GM21515 (cell line): ENCODE measurements around the gene CIAO1.
"Not testable (repeated sequence)": the region's sequence is repeated elsewhere in the genome, so short reads cannot be mapped to it uniquely, and the experiment has no call there.

Source experiments
- ATAC-seq: cut with Tn5 transposase; IDR thresholded peaks from one replicate; pipeline ENCODE4 v1.9.1; 2021; ENCODE audit not compliant: unreplicated experiment

The CIAO1 gene

GRCh38 chr2:96274355-96275056 is 8.5 kb downstream of the CIAO1 start:
- ATAC-seq = no peak

GRCh38 chr2:96276787-96277499 is 10.9 kb downstream of the CIAO1 start:
- no peak for ATAC-seq

GRCh38 chr2:96287273-96287856 is 21.3 kb downstream of the CIAO1 start:
- ATAC-seq = no peak

- ATAC-seq = no peak
Observed at GRCh38 chr2:96291751-96292150, 25.7 kb downstream of the CIAO1 start.

GRCh38 chr2:96294271-96294670 is 28.2 kb downstream of the CIAO1 start:
- not testable (repeated sequence) for ATAC-seq

GRCh38 chr2:96296925-96297324 is 30.9 kb downstream of the CIAO1 start:
- no peak for ATAC-seq

- ATAC-seq = no peak
Observed at GRCh38 chr2:96301865-96302264, 35.8 kb downstream of the CIAO1 start.

- peak; percentile 2 for ATAC-seq
Observed at GRCh38 chr2:96304606-96305005, 38.6 kb downstream of the CIAO1 start.

- peak; percentile 89 for ATAC-seq
Observed at GRCh38 chr2:96305091-96305978, 39.3 kb downstream of the CIAO1 start, which contains the start of gene SNRNP200. SNRNP200 (minus strand) TSS chr2:96305546; CDS start chr2:96305437, 109 bp downstream.

GRCh38 chr2:96305979-96306308 is 39.9 kb downstream of the CIAO1 start:
- no peak for ATAC-seq

- no peak for ATAC-seq
Observed at GRCh38 chr2:96306370-96306769, 40.3 kb downstream of the CIAO1 start.

- no peak for ATAC-seq
Observed at GRCh38 chr2:96308248-96308647, 42.2 kb downstream of the CIAO1 start.

GRCh38 chr2:96315005-96315399 is 49.0 kb downstream of the CIAO1 start:
- ATAC-seq = no peak

- no peak for ATAC-seq
Observed at GRCh38 chr2:96315400-96316071, 49.5 kb downstream of the CIAO1 start.

- ATAC-seq = no peak
Observed at GRCh38 chr2:96316999-96317398, 51.0 kb downstream of the CIAO1 start.

GRCh38 chr2:96317584-96317997 is 51.6 kb downstream of the CIAO1 start:
- ATAC-seq = no peak

- ATAC-seq = no peak
Observed at GRCh38 chr2:96318723-96319122, 52.7 kb downstream of the CIAO1 start.

- ATAC-seq = no peak
Observed at GRCh38 chr2:96319396-96319795, 53.4 kb downstream of the CIAO1 start.

- ATAC-seq = no peak
Observed at GRCh38 chr2:96320326-96320725, 54.3 kb downstream of the CIAO1 start.

- ATAC-seq = peak; percentile 22
Observed at GRCh38 chr2:96320728-96321622, 55.0 kb downstream of the CIAO1 start.
